Osteocyte (in vitro differentiated cells): ENCODE data around the gene POGLUT3. TPM values are rescaled to one million over a fixed set of nuclear protein-coding genes. Genes with fewer than 3 reads are reported as not detected.
A peak's percentile ranks its signal among the peaks of the same experiment; 100 is the strongest.

Source experiments
- DNase-seq: peaks from one replicate; pipeline ENCODE4 v3.0.0; 2021; ENCODE audit warnings: mixed read lengths; ENCODE audit not compliant: unreplicated experiment; ENCODE audit errors: extremely low spot score
- H3K27ac Mint-ChIP-seq: one replicate; pipeline ENCODE4 v1.8.0; 2021; ENCODE audit warnings: mild to moderate bottlenecking, mixed read lengths; ENCODE audit not compliant: unreplicated experiment
- H3K27me3 Mint-ChIP-seq: one replicate; pipeline ENCODE4 v1.8.0; 2021; ENCODE audit warnings: mixed read lengths; ENCODE audit not compliant: unreplicated experiment
- H3K36me3 Mint-ChIP-seq: one replicate; pipeline ENCODE4 v1.8.0; 2021; ENCODE audit warnings: mixed read lengths; ENCODE audit not compliant: unreplicated experiment
- H3K4me1 Mint-ChIP-seq: one replicate; pipeline ENCODE4 v1.8.0; 2021; ENCODE audit warnings: mixed read lengths; ENCODE audit not compliant: unreplicated experiment
- H3K4me3 Mint-ChIP-seq: one replicate; pipeline ENCODE4 v1.8.0; 2021; ENCODE audit warnings: mild to moderate bottlenecking, moderate library complexity, mixed read lengths; ENCODE audit not compliant: unreplicated experiment
- H3K9me3 Mint-ChIP-seq: one replicate; pipeline ENCODE4 v1.8.0; 2021; ENCODE audit warnings: mixed read lengths; ENCODE audit not compliant: unreplicated experiment
- CTCF ChIP-seq: fragments of 200-600 bp; sonication (generic); IDR thresholded peaks from 2 replicates; pipeline ENCODE4 v1.5.0; 2021; ENCODE audit warnings: antibody characterized with exemption, mild to moderate bottlenecking, moderate library complexity
- total RNA-seq: library from RNA; stranded (reverse); gene quantifications from 2 replicates; pipeline ENCODE4 v1.2.1, GENCODE V29; 2021

POGLUT3 gene
- total RNA-seq, 1 donor from 2014 or later = 50.7 TPM

GRCh38 chr11:108508653-108509593 is 10.7 kb upstream of the POGLUT3 start:
- H3K27ac Mint-ChIP-seq = no peak overlapping the region
- H3K4me3 Mint-ChIP-seq = no peak overlapping the region
- H3K36me3 Mint-ChIP-seq = no peaks in the 10 kb centered on the region
- no peaks in the 10 kb centered on the region for H3K9me3 Mint-ChIP-seq
- peaks cover 21% of the 10 kb centered on the region for H3K4me1 Mint-ChIP-seq
- no peak for TF ChIP-seq CTCF
- no peak for DNase-seq
- no peaks in the 10 kb centered on the region for H3K27me3 Mint-ChIP-seq

GRCh38 chr11:108501396-108501795 is 3.2 kb upstream of the POGLUT3 start:
- Mint-ChIP-seq H3K36me3 (no peaks in the 10 kb centered on the region), H3K27ac (no peak overlapping the region), H3K4me1 (peaks cover 13% of the 10 kb centered on the region), H3K4me3 (no peak overlapping the region), H3K9me3 (no peaks in the 10 kb centered on the region), H3K27me3 (no peaks in the 10 kb centered on the region)
- no peak for TF ChIP-seq CTCF
- no peak for DNase-seq

- TF ChIP-seq CTCF = no peak
- no peak overlapping the region for H3K4me3 Mint-ChIP-seq
- H3K4me1 Mint-ChIP-seq = peaks cover 18% of the 10 kb centered on the region
- H3K36me3 Mint-ChIP-seq = no peaks in the 10 kb centered on the region
- DNase-seq = no peak
- H3K27me3 Mint-ChIP-seq = no peaks in the 10 kb centered on the region
- H3K9me3 Mint-ChIP-seq = no peaks in the 10 kb centered on the region
- no peak overlapping the region for H3K27ac Mint-ChIP-seq
These were observed 2.5 kb upstream of the POGLUT3 start for GRCh38 chr11:108500721-108501120.

GRCh38 chr11:108500169-108500568 is 2.0 kb upstream of the POGLUT3 start:
- peaks cover 18% of the 10 kb centered on the region for H3K4me1 Mint-ChIP-seq
- no peak overlapping the region for H3K4me3 Mint-ChIP-seq
- no peak for DNase-seq
- no peaks in the 10 kb centered on the region for H3K9me3 Mint-ChIP-seq
- H3K27me3 Mint-ChIP-seq = no peaks in the 10 kb centered on the region
- no peaks in the 10 kb centered on the region for H3K36me3 Mint-ChIP-seq
- H3K27ac Mint-ChIP-seq = no peak overlapping the region
- TF ChIP-seq CTCF = no peak

GRCh38 chr11:108498816-108499408 is 728 bp upstream of the POGLUT3 start:
- no peak for DNase-seq
- peak overlapping the region; percentile 82 for H3K4me3 Mint-ChIP-seq
- H3K9me3 Mint-ChIP-seq = no peaks in the 10 kb centered on the region
- no peak for TF ChIP-seq CTCF
- peak overlapping the region; percentile 83 for H3K27ac Mint-ChIP-seq
- peaks cover 18% of the 10 kb centered on the region for H3K4me1 Mint-ChIP-seq
- H3K27me3 Mint-ChIP-seq = no peaks in the 10 kb centered on the region
- no peaks in the 10 kb centered on the region for H3K36me3 Mint-ChIP-seq
